HepG2 (cell line): ENCODE data around the gene AADACL4. TPM values are rescaled to one million over a fixed set of nuclear protein-coding genes. Genes with fewer than 3 reads are reported as not detected.

Experiments used
- BRD4 ChIP-seq: sonication (generic); formaldehyde crosslinking; IDR thresholded peaks from 2 replicates; pipeline ENCODE4 v1.4.0; 2020; ENCODE audit warnings: missing genetic modification reagents
- ETV6 ChIP-seq: sonication (generic); formaldehyde crosslinking; conservative IDR thresholded peaks from 2 replicates; pipeline ENCODE4 v1.4.0; 2020; ENCODE audit warnings: missing genetic modification reagents
- FOXM1 ChIP-seq: sonication (generic); formaldehyde crosslinking; IDR thresholded peaks from 2 replicates; pipeline ENCODE4 v1.5.0; 2020; ENCODE audit warnings: missing genetic modification reagents
- GMEB2 ChIP-seq: IDR thresholded peaks from 2 replicates; pipeline ENCODE4 v1.6.1; 2016; ENCODE audit warnings: missing biosample characterization, missing genetic modification reagents, low read depth
- HMGA1 ChIP-seq: sonication (generic); formaldehyde crosslinking; conservative IDR thresholded peaks from 2 replicates; pipeline ENCODE4 v1.4.0; 2020; ENCODE audit warnings: missing genetic modification reagents
- MAFG ChIP-seq: sonication (generic); formaldehyde crosslinking; IDR thresholded peaks from 2 replicates; pipeline ENCODE4 v1.5.1; 2020; ENCODE audit warnings: mild to moderate bottlenecking, missing genetic modification reagents
- MIER3 ChIP-seq: IDR thresholded peaks from 2 replicates; pipeline ENCODE4 v1.6.1; 2016; ENCODE audit warnings: missing compliant biosample characterization, borderline replicate concordance
- MXI1 ChIP-seq: IDR thresholded peaks from 3 replicates; pipeline ENCODE4 v1.6.1; 2012; ENCODE audit warnings: low read depth, low read length, inconsistent platforms, borderline replicate concordance
- ONECUT2 ChIP-seq: sonication (generic); formaldehyde crosslinking; IDR thresholded peaks from 2 replicates; pipeline ENCODE4 v1.4.0; 2020; ENCODE audit warnings: missing genetic modification reagents
- PATZ1 ChIP-seq: sonication (generic); formaldehyde crosslinking; IDR thresholded peaks from 2 replicates; pipeline ENCODE4 v1.4.0; 2020; ENCODE audit warnings: missing genetic modification reagents
- RARA ChIP-seq: IDR thresholded peaks from 2 replicates; pipeline ENCODE4 v1.6.1; 2016; ENCODE audit warnings: missing genetic modification reagents, missing compliant biosample characterization
- SP140L ChIP-seq: sonication (generic); formaldehyde crosslinking; IDR thresholded peaks from 2 replicates; pipeline ENCODE4 v1.4.0; 2020; ENCODE audit warnings: missing genetic modification reagents, borderline replicate concordance
- UBTF ChIP-seq: sonication (generic); formaldehyde crosslinking; IDR thresholded peaks from 2 replicates; pipeline ENCODE4 v1.4.0; 2020; ENCODE audit warnings: mild to moderate bottlenecking, missing genetic modification reagents
- ZMYM3 ChIP-seq: sonication (generic); formaldehyde crosslinking; IDR thresholded peaks from 2 replicates; pipeline ENCODE4 v1.5.1; 2020; ENCODE audit warnings: mild to moderate bottlenecking, missing genetic modification reagents
- ZNF260 ChIP-seq: sonication (generic); formaldehyde crosslinking; IDR thresholded peaks from 2 replicates; pipeline ENCODE4 v1.4.0; 2020; ENCODE audit warnings: missing genetic modification reagents, low read depth, mild to moderate bottlenecking, borderline replicate concordance
- ZNF556 ChIP-seq: sonication (generic); formaldehyde crosslinking; IDR thresholded peaks from 2 replicates; pipeline ENCODE4 v1.4.0; 2020; ENCODE audit warnings: mild to moderate bottlenecking, missing genetic modification reagents, borderline replicate concordance
- ZNF614 ChIP-seq: IDR thresholded peaks from 2 replicates; pipeline ENCODE4 v1.6.1; 2018; ENCODE audit warnings: missing biosample characterization, missing genetic modification reagents, inconsistent platforms, borderline replicate concordance
- ZNF670 ChIP-seq: sonication (generic); formaldehyde crosslinking; IDR thresholded peaks from 2 replicates; pipeline ENCODE4 v1.8.0; 2022; ENCODE audit warnings: mild to moderate bottlenecking, missing genetic modification reagents, borderline replicate concordance
- ZNF710 ChIP-seq: sonication (generic); formaldehyde crosslinking; IDR thresholded peaks from 2 replicates; pipeline ENCODE4 v1.5.0; 2020; ENCODE audit warnings: mild to moderate bottlenecking, missing genetic modification reagents, borderline replicate concordance
- polyA plus RNA-seq, 8 experiments: library from polyadenylated mRNA; depleted of rRNA in 3 of 8; stranded (reverse) in 7 of 8; unstranded in 1 of 8; fragments of >200 nt; fragmentation: Illumina TruSeq in 4 of 8; extraction: Trizol in 4 of 8; gene quantifications; 2 replicates each; pipeline versions ENCODE4 v1.2.1 to v1.2.3, GENCODE V29; 2011 to 2016; ENCODE audit warnings: low read depth in 4 of 8, missing spikeins in 1 of 8, mixed read lengths in 1 of 8; ENCODE audit not compliant: insufficient read depth in 1 of 8
- total RNA-seq, 5 experiments: library from RNA; depleted of rRNA; stranded (reverse); fragments of >200 nt; fragmentation: Illumina TruSeq; extraction: Trizol; gene quantifications; 2 replicates each; pipeline ENCODE4 v1.2.3, GENCODE V29; 2016; ENCODE audit warnings: low read depth in 1 of 5

Gene AADACL4
- total and polyA plus RNA-seq, 2 of the 13 experiments (the other 11 are each of a cell fraction or from before 2014, with no cell fraction given), result not detected

GRCh38 chr1:12618965-12619791, 24.7 kb upstream of the AADACL4 start (continued):
- TF ChIP-seq ONECUT2 (no peak), SP140L (CRISPR knock-in tag) (peak; percentile 79; the same call in 1 of the 2 replicates), ETV6 (CRISPR knock-in tag) (peak; percentile 52; the same call in 1 of the 2 replicates), UBTF (CRISPR knock-in tag) (peak; percentile 49; the same call in 1 of the 2 replicates), ZNF556 (0 out of 2 replicates have a peak, but pooled peaks have one; percentile 48), ZNF260 (no peak), ZNF670 (CRISPR knock-in tag) (peak; percentile 67; the same call in 1 of the 2 replicates), MAFG (CRISPR knock-in tag) (no peak), RARA (peak; percentile 98), MXI1 (peak; percentile 42; the same call in 1 of the 3 replicates), FOXM1 (CRISPR knock-in tag) (no peak), ZNF710 (CRISPR knock-in tag) (peak; percentile 22; the same call in 1 of the 2 replicates), ZMYM3 (peak; percentile 77), PATZ1 (CRISPR knock-in tag) (peak; percentile 95), ZNF614 (CRISPR knock-in tag) (peak; percentile 68; the same call in 1 of the 2 replicates), BRD4 (CRISPR knock-in tag) (no peak), HMGA1 (CRISPR knock-in tag) (no peak), GMEB2 (CRISPR knock-in tag) (no peak), MIER3 (CRISPR knock-in tag) (peak; percentile 79; the same call in 1 of the 2 replicates)
